GM18951 (cell line): Measurements from ENCODE around the gene LAMA2.

Source experiments
- POLR2A ChIP-seq: IDR thresholded peaks from 4 replicates; pipeline ENCODE4 v1.6.1; 2011; ENCODE audit warnings: mild to moderate bottlenecking; ENCODE audit not compliant: insufficient read length, insufficient read depth; ENCODE audit errors: extremely low read depth
- in situ Hi-C: fragments of 300-500 bp; cut with MboI; formaldehyde crosslinking; loops from one replicate; pipeline ENCODE4 v1.12.0; 2022; ENCODE audit warnings: low sequenced_read_pairs, mixed read lengths, inconsistent platforms; ENCODE audit not compliant: unreplicated experiment

The LAMA2 gene

DNA sequence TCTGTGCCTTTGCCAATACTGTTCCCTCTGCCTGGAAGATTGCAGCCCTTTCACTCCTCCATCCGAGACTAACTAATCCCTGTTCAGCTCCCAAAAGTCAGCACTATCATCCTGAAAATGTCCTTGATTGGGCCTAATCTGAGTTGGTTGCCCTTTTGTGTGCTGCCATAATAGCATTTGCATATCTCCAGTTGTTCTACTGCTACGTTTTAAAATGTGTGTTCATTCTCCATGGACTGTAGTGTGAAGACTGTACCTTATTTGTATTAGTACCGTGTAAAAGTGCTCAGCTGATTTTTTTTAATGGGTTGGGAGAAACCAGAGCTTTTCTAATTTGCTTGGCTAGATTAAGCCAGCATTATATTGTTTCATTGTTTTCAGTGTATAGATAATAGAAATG is 401.3 kb downstream of the LAMA2 start:
- in situ Hi-C loops, result no loop called here
- TF ChIP-seq POLR2A, result no peak

DNA sequence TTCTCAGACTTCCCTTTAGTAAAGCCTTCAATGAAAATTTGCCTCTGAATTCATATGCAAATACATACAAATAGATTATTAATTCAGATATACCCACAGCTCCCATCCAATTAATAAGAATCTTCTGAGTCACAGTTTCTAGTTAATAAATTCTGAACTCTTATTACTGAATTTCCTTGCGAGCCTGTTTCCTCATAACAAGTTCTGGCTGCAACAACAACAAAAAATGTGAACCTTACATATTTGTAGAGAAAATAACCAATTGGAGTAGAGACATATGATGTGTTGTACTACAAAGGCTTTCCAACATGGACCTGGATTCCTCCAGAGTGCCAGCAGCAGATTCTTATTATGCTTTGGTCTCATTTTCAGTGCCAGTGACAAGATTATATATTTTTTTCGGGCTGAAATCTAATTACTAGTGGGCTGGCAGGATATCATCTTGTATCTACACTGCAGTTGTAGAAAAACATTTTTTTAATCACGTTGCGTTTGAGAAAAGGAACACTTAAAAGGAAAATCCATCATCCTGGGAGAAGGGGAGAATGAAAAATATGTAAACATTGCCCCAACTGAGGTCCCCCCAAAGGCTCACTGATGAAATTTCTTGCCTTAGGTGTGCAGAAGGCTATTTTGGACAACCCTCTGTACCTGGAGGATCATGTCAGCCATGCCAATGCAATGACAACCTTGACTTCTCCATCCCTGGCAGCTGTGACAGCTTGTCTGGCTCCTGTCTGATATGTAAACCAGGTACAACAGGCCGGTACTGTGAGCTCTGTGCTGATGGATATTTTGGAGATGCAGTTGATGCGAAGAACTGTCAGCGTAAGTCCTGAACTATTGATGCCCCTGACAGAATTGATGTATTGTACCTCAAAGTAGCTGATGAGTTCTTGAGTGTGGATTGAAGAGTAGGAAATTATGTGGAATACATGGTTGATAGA is 404.6 kb downstream of the LAMA2 start:
- TF ChIP-seq POLR2A, result no peak
- in situ Hi-C loops, result no loop called here

DNA sequence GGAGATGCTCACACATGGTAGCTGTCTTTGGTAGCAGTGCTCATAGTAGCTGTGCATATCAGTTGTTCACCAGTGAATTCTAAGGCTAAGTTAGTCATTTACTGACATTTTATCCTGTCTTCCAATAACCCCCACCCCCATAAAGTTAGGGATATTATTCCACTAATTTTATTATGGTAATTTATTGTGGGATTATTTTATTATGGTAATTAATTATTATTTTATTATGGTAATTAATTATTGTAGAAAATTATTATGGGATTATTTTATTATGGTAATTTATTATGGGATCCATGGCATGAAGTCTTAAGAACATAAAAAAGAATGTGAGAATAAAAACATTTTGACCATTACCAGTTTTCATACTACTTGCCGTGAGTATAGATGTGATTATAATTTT is 406.5 kb downstream of the LAMA2 start:
- in situ Hi-C loops, result no loop called here
- TF ChIP-seq POLR2A, result no peak

DNA sequence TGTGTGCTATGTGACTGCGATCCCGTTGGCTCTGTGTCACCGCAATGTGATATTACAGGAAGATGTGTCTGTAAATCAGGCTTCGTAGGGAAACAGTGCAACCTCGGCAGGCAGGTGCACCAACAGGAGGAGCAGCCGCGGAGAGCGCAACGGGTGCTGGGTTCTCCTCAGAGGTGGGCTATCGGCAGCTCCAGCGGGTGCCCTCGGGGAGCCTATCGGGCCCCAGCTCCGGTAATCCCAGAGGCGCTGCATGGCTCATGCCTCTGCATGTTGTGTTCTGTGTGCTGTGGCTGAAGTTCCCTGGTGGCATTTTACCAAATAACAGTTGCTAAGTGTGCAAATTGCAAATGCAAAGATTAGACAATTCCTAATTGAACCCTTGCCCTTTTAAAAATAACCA is 409.9 kb downstream of the LAMA2 start:
- TF ChIP-seq POLR2A, result no peak

DNA sequence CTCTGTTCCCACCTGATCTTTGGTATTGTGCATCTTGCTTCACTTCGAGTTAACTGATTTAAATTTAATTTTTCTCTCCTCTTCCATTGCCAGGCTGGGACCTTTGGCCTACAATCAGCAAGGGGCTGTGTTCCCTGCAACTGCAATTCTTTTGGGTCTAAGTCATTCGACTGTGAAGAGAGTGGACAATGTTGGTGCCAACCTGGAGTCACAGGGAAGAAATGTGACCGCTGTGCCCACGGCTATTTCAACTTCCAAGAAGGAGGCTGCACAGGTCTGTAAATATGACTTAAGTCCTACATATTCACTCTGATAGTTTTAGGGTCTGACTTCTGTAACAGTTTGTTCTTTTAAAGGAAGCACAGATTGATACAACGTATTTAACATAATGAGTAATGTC is 414.7 kb downstream of the LAMA2 start:
- in situ Hi-C loops, result no loop called here
- TF ChIP-seq POLR2A, result no peak

More for the DNA sequence above, 409.9 kb downstream of the LAMA2 start:
- in situ Hi-C loops, result no loop called here

DNA sequence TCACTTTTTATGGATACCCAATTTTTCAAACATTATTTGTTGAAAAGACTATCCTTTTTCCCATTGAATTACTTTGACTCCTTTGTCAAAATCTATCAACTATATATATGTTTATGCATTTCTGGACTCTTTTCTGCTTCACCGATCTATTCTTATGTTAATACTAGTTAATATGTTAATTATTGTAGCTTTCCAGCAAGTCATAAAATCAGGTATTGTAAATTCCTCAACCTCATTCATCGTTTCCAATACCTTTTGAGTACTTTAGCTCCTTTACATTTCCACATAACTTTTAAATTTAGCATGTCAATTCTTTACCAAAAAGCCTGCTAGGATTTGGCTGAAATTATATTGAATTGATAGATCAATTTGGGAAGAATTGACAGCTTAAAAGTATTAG is 419.7 kb downstream of the LAMA2 start:
- TF ChIP-seq POLR2A, result no peak
- in situ Hi-C loops, result no loop called here

DNA sequence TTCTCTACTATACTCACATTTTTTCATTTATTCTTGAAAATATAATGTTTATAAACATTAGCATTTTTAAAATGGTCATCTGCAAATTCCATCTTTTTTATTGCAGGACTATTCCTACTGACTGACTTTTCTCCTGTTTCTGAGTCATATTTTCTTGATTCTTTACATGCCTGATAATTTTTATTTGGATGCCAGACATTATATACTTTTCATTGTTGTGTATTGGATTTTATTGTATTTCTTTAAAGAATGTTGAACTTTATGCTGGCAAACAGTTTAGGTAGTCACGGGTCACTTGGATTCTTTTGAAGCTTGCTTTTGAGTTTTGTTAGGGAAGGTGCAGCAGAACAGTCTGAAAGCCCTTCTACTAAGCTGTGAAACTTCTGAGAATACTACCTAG is 423.9 kb downstream of the LAMA2 start:
- no peak for TF ChIP-seq POLR2A
- in situ Hi-C loops, result no loop called here

DNA sequence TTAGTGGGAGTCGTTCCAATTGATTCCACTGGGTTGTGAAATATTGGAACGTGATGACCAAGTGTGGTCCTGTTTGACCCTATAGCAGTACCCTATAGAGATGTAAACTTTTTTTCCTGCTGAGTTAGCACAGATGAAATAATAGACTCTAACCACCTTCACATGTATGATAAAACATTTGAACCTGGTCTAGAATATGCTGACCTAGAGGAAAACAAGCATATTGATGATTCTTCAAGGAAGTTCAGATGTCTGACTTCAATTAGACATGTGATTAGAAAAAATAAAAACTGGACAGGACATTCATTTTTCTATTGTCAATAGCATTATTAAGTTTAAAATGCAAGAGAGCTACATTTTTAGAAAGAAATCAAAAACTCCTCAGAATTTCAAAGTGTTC is 424.9 kb downstream of the LAMA2 start:
- in situ Hi-C loops, result no loop called here
- TF ChIP-seq POLR2A, result no peak

DNA sequence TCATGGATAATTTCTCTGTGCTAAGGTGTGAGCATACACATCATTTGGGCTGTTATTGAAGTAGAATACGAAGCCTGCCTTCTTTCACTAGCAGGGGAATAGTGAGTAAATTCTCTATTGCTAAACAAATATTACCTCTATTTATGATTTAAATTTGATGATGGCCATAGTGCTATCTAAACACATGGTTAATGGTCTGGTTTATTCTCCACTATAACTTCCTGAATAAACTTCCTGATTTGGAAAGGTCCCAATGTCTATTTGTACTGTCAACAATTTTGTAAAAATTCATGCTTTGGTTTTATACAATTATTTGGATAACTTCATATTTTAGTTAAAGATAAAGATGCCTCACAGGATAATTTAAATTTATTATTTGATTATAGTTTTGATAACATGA is 426.2 kb downstream of the LAMA2 start:
- in situ Hi-C loops, result no loop called here
- TF ChIP-seq POLR2A, result no peak

DNA sequence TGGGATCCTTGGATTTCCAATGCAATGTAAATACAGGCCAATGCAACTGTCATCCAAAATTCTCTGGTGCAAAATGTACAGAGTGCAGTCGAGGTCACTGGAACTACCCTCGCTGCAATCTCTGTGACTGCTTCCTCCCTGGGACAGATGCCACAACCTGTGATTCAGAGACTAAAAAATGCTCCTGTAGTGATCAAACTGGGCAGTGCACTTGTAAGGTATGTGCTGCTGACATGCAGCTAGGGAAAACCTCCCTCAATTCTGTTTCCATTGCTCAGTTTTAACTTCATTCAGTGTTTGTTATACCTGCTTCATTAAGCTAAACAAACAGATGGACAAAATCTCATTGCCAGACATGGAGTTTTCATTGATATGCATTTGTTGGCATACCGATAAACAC is 429.9 kb downstream of the LAMA2 start:
- in situ Hi-C loops, result no loop called here
- no peak for TF ChIP-seq POLR2A

DNA sequence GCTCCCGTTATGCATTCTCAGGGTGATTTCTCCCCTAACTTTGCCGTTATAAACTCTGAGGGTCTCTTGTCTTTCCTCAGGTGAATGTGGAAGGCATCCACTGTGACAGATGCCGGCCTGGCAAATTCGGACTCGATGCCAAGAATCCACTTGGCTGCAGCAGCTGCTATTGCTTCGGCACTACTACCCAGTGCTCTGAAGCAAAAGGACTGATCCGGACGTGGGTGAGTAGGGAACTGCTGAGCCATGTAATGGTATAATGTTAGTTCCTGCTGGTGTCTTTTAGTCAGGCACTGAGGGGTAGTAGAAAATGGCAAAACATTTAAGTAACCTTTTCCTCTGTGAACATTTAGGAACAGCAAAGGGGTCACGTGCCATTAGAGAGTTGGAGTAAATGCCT is 431.6 kb downstream of the LAMA2 start:
- in situ Hi-C loops, result no loop called here
- no peak for TF ChIP-seq POLR2A

DNA sequence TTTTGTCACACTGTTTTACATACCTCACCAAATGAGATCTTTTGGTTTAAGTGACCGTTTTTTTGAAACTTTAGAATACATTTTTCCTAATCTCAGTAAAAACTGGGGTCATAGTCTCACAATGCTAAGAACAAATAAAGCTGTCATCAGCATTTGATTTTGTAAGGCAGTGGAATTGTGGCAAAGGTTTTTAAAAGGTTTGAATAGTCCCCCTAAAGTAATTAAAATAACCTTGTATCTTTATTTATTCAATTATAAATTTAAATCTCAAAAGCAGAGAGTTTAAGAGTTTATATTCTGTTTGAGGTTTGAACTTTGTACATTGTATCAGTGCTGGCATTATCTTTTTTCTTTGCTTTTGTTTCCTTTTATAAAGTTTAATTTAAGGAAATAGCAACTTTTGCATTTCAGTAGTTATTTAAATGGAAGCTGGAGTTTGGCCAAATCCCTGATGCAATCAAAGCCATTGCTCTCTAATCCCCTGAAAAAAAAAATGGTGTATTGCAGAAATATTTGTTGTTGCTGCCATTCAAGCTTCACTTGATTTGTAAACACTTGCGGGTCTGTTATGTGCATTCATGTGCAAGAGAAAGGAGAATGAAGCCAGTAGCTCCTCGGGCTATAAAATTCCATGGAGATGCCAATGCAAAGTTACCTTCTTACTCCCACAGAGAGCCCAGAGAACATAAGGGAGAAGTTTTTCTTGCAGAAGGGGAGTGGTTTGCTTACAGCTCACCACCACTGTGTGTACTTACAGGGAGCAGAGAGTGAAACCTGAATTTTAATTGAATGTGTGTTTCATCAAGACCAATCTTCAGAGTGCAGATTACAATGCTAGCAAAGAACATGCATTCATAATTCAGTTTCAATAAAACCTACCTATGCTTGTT is 435.2 kb downstream of the LAMA2 start:
- no peak for TF ChIP-seq POLR2A
- in situ Hi-C loops, result no loop called here

DNA sequence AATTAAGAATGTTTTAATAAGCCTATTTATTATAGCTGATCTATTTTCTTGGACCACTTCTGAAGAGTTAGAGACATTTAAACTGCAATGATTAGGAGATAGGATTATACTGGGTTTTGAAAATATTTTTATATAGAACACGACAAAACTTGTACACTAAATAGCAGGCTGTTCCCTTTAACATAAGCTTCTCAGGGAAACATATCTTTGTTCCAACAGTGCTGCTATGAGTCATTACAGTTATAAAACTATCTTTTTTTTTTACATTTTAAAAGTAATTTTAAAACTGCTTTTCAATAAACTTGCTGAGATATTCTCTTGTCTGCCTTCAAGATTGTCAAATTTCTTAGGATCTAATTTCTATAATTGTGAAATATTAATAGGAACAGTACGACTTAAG is 438.0 kb downstream of the LAMA2 start:
- TF ChIP-seq POLR2A, result no peak
- in situ Hi-C loops, result no loop called here
